GM10847 (cell line): Measurements from ENCODE around the gene CYP2W1.

Experiments used
- POLR2A ChIP-seq: IDR thresholded peaks from 2 replicates; pipeline ENCODE4 v1.6.1; 2011; ENCODE audit not compliant: insufficient read length; ENCODE audit errors: extremely low read depth

The CYP2W1 gene, protein sequence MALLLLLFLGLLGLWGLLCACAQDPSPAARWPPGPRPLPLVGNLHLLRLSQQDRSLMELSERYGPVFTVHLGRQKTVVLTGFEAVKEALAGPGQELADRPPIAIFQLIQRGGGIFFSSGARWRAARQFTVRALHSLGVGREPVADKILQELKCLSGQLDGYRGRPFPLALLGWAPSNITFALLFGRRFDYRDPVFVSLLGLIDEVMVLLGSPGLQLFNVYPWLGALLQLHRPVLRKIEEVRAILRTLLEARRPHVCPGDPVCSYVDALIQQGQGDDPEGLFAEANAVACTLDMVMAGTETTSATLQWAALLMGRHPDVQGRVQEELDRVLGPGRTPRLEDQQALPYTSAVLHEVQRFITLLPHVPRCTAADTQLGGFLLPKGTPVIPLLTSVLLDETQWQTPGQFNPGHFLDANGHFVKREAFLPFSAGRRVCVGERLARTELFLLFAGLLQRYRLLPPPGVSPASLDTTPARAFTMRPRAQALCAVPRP

DNA sequence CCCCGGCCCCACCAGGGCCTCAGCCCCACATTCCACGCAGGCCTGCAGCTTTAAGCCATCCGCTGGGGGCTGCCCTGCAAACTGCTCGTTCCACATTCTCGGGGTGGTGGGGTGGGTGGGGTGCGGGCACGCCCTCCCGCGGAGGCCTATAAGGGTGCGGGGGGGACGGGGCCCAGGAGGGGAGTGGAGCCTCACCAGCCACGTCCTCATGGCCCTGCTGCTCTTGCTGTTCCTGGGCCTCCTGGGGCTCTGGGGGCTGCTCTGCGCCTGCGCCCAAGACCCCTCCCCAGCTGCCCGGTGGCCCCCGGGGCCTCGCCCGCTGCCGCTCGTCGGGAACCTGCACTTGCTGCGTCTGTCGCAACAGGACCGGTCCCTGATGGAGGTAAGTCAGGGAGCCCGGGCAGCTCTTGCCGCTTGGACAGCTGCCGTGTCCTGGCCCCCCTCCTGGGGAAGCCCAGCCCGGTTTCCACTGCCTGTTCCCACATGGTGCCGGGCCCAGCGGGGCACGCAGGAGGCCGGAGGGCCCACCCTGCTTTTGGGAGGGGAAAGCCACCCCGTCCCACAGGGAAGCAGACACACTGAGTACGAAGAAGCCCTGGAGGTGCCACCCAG, at the start of gene CYP2W1:
Gene CYP2W1 (plus strand): TSS at position 178 of the 612 bp plus-strand sequence. CDS start 31 bp downstream, at position 209.
- no peak for TF ChIP-seq POLR2A

DNA sequence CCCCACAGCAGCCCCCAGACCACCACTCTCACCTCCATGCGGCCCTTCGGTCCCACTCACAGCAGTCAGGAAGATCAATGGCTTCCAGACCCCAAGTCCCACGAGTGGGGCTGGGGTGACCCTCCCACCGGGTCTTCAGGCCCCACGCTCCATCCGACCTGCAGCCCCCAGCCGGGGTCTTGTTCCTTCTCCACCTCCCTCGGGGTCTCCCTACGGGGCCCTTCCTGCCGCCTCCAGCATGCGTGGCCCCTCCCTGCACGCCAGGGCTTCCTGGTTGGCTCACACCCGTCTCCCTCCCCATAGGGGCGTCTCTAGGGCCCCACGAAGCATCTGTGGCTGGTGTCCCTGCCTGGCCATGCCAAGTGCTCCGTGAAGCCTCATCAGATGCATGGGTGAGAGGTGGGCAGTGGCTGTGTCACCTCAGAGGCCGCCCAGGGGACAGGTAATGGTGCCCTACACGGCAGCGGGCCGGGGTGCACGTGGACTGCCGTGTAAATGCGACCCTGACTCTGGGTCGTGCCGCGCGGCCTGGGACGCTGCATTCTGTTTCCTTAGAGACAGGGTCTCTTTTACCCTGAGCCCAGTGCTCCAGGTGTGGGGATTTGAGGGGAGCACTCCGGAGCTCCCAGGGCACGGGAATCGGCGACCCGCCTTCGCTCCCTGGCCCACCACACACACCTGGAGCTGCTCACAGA, 48.4 kb upstream of the CYP2W1 start:
- TF ChIP-seq POLR2A: no peak

DNA sequence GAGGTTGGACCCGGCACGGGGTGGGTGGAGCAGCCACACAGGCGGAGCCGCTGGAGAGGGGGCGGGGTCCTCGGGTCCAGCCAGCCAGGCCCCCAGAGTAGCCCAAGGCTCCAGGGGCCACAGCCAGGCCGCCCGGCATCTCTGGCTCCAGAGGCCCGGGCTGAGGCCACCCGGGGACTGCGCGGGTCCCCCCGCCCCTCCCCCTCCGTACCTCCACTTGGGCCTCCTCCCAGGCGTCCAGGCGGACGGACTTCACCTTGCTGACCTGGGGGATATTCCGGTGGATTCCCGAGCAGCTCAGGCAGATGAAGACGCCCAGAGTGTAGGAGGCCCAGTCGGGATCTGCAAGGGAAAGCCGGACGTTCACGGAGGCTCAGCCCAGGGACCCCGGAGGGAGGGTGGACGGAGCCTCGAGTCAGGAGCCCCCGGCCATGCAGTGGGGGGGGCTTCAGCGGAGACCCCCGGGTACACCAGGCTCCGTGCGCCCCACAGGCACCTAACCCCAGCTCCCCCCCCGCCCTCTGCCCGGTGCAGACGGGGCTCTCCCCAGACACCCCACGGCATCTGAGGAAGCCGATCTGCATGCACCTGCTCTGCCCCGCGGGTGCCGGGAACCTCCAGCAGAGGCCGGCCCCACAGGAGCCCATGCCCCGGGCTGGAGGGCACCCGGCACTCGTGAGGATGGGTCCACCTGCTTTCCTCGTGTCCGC, 47.7 kb upstream of the CYP2W1 start:
- no peak for TF ChIP-seq POLR2A

DNA sequence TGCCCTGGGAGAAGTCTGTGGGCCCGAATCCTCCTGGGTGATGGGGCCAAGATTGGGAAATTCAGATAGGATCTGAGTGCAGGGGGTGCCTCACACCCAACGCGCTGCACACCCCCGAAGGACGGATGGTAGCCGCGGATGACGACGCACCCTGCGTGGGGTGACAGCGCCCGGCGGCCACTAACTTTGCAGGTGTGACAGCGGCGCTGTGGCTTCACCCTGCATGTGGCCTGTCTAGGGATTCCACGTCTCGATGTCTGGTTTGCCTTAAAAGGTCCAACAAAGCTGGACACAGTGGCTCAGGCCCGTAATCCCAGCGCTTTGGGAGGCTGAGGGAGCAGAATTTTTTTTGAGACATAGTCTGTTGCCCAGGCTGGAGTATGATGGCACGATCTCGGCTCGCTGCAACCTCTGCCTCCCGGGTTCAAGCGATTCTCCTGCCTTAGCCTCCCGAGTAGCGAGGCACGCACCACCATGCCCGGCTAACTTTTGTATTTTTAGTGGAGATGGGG, 47.1 kb upstream of the CYP2W1 start:
- no peak for TF ChIP-seq POLR2A

DNA sequence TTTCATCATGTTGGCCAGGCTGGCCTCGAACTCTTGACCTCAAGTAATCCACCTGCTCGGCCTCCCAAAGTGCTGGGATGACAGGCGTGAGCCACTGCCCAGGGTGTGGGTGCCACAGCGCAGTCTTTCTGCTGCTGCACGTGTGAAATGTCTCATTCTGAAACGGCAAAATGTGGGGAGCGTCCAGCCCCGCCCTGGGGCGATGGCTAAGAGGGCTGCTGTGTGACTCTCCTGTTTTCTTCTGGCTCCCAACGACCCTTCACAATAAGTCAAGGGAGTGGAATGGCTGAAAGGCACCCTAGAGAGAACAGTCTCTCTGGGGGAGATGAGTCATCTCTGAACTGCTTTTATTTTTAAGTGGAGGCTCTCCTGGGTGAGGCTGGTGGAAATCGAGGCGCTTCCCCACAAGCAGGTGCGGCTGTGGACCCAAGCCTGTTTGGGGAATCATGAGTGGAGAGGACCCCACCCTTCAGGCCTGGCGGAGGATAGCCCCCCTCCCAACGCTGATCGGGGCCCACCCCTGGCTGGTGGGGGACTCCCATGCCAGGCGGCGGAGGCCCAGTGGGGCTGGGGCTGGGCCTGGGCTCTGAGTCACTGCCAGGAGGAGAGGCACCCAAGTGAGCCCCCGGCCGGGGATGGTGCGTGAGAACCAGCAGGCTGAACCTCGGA, 46.5 kb upstream of the CYP2W1 start:
- no peak for TF ChIP-seq POLR2A

DNA sequence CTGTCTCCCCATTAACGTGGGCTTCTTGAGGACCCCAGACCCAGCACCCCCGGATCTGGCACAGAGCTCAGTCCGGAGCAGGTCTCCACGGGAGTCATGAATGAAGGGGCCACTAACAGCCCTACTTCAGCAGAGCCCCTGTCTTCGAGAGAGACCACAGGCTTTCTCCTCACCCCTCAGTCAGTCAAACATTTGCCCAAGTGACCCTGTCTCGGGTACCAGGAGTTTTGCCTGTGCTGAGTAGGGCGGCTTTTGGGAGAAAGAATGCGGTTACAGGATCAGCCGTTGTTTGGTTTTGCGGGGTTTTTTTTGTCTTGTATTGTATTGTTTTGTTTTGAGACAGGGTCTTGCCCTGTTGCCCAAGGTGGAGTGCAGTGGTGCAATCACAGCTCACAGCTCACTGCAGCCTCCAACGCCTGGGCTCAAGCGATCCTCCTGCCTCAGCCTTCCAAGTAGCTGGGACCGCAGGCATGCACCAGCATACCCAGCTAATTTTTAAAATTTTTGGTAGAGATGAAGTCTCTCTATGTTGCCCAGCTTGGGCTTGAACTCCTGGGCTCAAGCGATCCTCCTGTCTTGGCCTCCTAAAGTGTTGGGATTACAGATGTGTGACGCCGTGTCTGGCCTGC, 45.0 kb upstream of the CYP2W1 start:
- TF ChIP-seq POLR2A: no peak

DNA sequence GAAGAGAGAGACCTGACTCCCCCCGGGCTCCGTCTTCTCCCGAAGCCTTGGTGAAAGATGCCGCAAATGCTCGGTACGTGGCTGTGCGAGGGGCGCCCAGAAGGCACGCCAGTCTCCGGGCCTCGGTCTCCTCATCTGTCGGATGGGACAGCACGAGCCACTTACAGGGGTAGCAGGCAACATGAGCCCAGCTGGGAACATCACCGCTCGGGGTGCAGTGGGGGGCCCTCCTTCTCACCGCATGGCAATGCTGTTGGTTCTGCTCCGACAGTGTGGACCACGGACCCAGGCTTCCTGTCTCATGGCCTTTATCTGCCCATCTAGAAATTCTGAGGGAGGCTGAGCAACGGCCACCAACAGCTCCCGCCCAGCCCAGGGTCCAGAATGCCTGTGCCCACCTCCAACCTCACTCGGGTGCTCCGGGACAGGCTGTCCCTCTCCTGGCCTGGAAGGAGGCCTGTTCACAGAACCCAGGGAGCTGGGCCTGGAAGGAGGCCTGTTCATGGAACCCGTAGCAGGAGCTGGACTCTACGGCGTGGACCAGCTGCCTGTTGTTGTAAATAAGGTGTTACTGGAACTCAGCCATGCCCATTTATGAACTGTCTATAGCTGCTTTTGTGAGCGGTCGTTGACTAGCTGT, 44.3 kb upstream of the CYP2W1 start:
- no peak for TF ChIP-seq POLR2A

DNA sequence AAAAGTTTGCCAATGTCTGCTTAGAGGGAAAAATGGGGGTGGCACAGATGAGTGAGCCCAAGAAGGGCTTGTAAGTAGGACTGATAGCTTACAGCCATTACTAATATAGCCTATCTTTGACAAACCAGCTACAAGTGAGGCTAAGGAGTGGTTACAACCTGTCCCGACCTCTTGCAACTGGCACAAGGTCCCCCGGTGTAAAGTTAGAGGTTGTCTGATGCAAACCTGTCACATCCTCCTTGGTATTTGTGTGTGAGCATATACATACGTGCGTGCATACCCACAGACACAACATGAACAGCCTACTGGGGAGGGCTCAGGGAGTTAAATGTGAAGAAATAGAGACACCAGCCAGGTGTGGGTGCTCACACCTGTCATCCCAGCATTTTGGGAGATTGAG, 43.1 kb upstream of the CYP2W1 start:
- TF ChIP-seq POLR2A: no peak

DNA sequence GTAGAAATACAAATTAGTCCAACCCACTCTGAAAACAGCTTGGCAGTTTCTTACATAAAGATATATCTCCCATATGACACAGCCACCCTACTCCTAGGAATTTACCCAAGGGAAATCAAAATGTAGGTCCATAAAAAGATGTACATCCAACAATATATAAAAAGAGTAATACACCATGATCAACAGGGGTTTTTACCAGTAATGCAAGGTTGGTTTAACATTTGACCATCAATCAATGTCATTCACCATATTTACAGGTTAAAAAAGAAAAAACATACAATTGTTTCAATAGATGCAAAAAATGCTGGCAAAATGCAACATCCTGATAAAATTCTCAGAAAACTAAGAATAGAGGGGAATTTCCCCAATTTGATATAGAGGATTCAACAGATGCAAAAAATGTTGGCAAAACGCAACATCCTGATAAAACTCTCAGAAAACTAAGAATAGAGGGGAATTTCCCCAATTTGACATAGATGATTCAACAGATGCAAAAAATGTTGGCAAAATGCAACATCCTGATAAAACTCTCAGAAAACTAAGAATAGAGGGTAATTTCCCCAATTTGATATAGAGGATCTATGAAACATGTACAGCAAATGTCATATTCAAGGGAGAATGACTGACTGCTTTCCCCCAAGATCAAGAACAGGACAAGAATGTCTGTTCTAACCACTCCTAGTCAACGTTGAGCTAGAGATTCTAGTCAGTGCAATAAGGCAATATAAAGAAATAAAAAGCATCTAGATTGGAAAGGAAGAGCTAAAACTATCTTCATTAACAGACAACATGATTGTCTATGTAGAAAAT, 42.2 kb upstream of the CYP2W1 start:
- TF ChIP-seq POLR2A: no peak

DNA sequence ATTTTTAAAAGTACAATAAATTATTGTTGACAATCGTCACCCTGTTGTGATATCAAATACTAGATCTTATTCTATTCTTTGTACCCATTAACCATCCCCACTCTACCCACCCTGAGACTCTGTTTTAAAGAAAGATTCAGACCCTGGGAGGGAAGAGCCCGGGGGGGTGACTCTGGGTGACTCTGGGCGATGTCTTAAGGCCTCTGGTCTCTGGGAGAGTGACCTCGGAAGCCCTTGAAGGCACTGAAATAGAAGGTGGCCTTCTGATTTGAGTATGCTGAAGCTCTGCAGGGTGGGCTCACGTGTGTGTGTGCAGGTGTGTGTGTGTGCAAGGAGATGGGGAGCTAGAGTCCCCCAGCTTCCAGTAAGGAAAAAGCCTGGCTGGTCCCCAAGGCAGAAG, 38.2 kb upstream of the CYP2W1 start:
- TF ChIP-seq POLR2A: no peak

DNA sequence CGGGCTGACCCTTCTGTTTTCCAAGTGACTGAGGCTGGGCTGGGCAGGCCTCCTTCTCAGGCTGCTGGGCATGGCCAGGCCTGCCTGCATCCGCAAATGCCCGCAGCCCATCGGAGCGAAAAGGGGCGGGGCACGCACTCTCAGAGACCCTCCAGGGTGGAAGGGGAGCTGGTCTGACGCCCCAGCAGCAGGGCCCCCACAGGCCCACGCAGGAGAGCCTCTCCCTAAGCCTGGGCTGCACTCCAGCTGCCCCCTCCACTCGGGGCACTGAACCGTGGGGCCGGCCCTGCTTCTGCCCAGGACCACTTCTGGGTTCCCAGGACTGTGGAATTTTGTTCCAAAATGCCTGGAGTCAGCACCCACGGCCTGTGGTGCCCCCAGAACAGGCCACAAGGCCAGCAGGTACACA, 37.8 kb upstream of the CYP2W1 start:
- no peak for TF ChIP-seq POLR2A

DNA sequence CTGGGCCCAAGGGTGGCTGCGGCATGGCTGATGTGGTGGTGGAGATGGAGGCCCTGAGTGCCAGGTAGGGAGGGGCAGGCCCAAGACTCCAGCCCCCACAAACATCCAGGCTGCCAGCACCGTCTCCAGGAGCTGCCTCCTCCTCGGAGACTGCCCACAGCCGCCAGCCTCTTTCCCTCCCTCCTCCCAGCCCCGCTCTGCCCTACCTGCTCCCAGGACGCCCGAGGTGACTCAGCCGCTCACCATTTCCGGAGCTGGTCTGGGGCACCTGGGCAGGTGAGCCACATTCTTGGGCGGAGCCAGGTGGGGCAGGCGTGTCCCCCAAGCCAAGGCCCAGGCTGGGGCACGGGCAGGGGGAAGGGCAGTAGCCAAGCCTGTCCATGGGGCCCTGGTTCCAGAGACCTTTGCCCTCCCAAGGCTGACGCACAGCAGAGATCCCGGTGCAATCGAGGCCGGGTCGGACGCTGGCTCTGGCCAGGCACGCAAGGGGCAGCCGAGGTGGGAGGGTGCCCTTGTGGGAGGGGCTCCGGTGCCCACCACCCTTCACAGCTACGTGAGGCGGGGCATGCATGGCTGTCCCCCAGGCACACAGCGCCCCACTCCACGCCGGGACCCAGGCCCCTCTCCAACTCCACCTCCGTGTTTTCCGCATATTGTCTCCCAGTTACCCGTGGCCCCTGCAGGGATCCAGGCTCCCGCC, 37.3 kb upstream of the CYP2W1 start:
- no peak for TF ChIP-seq POLR2A
